ENCODE results near the gene N4BP2L2. TPM values are rescaled to one million over a fixed set of nuclear protein-coding genes. Genes with fewer than 3 reads are reported as not detected.
"Not testable (repeated sequence)": the region's sequence is repeated elsewhere in the genome, so short reads cannot be mapped to it uniquely, and the experiment has no call there.

The N4BP2L2 gene
- 125 TPM for total RNA-seq

DNA sequence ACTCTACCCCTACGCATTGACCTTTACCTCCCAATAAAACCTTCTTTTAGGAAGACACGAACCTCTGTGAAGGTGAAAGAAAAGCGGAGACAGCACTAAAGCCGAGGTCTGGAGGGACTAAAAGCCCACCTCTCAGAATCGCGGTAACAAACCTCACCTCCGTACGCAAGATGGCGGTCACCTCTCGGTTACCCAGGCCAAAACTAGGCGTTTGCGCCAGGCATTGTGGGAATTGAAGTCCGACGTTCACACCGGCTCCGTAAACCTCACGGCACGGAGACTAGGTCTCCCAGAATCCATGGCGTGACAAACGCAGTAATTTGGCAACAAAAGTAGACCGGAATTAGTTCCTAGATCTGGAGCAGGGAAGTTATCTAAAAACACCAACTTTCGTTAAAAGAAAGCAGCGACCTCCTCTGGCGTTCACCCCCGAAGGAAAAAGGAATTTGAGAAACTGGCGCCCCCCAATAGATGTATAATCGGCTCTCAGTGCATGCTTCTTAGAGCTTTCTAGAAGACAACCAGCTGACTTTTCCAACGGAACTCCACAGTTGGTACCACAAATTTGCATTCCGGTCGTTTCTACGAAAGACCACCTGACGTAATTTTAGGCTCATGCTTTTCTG lies at the start of gene N4BP2L2:
TSS of gene N4BP2L2 (minus strand) at position 175 of the 626 bp plus-strand sequence. CDS start 1,768 bp downstream, outside the sequence.
- peak; percentile 97 for DNase-seq (ENCODE audit: low spot score)

DNA sequence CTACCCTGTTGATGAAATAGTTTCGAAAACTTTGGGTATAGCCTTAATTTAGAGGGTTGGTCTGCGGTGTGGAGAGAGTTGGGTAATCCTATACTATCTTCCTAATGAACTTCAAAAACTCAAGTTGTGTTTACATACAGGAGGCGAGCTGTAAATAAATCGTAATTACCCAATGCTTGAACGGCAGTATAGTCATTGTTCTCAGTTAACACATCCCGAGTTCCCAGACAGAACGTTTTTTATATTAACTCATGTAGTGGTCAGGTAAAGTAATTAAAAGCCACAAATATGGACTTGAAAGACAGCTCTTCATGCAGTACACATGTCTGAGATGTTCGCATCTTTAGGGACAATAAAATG lies 49.2 kb upstream of the N4BP2L2 start:
- DNase-seq (ENCODE audit: low spot score), result no peak

- DNase-seq (ENCODE audit: low spot score), result peak; percentile 51
Measured at GRCh38 chr13:32587011-32587810, 48.6 kb upstream of the N4BP2L2 start.

DNA sequence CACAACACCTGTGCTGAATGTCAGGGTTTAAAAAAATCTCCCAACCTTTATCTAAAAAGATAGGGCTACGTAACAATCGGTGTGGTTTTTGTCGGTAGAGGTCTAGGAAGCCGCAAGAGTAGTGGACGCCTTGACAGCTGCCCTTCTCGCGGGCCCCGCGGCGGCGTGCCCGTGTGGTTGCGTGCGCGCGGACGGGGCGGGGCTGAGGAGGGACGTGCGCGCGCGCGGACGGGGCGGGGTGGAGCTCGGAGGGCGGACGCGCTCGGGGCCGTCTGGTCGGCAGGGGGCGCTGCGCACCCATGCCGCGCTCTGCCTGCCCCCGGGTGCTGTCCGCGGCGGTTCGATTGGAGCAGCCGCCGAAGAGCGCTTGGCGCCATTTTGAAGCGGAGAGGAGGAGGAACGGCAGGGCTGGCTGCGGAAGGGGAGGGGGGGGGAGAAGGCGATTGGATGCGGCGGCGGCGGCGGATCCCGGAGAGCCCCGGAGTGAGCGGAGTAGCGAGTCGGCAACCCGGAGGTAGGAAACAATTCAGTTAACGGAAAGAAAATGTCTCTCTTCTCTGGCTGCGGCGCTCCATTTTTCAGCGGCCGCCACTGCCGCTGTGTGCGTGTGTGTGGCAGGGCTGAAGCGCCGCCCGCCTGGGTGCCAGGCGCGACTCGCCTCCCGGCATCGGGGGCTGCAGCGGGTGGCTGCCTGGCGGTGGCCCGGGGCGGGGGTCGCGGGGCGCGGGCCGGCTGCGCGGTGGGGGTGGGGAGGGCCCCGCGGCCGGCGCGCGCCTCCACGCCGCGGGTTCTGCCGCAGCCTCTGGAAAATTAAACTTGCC lies 47.7 kb upstream of the N4BP2L2 start, which contains the start of gene PDS5B:
TSS of gene PDS5B (plus strand) at position 373 of the 821 bp plus-strand sequence. CDS start 62,321 bp downstream, outside the sequence.
- DNase-seq (ENCODE audit: low spot score), result peak; percentile 95

DNA sequence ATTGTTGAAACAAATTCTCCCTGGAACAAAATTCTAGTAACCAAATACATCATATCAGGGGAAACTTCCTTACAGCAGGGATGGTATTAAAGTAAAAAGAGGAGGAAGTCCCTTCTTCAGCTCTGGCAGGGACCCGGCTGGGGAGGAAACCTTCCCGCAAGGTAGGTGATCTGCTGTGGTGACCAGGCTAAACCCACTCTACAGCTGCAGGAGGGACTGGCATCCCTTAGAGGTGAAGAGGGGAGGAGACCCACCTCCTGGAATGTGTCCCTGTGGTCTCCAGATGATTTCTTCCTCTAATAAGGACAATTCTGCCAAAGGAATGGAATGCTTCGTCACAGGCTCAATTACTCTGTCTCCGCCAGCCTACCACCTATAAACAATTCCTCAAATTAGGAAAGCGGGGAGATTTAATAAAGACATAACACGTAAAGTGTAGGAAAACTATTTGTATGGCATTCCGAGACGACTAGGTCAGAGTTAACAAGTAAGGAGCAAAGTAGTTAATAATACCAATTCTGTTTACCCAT lies 47.0 kb upstream of the N4BP2L2 start:
- no peak for DNase-seq (ENCODE audit: low spot score)

DNA sequence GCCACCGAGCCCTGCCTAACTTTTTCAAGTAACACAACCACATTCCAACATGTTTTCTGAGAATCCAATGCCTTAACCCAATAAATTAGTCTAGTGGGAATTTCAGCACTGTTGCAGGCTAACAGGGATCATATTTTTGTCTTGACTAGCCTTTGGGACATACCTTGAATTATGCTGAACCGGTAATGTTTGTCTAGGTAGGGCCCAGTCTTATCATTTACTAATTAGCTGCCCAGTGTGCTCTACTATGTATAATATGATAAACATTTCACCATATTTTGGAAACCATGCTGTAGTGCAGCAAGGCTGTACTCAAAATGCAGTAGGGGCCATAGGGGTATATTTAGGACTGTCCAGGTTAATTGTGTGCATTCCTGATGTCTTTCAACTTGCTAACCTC lies 44.4 kb upstream of the N4BP2L2 start:
- no peak for DNase-seq (ENCODE audit: low spot score)

DNA sequence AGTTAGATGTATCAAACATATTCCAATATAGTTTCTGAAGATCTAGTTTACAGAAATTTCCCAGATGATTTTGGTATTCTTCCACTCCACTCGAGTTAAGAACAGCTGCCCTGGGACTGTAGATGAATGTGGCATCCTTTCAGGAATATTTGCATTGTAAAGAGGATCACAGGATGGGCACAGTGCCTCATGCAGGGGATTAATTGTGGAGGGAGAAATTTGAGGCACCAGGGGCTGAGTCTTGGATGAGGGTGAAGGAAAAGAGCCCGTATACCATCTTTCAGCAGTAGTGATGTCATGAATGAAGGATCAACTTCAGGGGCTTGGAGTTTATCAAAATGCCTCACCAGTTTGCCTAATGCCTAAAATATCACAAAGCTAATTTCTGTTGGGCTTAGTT lies 43.7 kb upstream of the N4BP2L2 start:
- DNase-seq (ENCODE audit: low spot score), result no peak

DNA sequence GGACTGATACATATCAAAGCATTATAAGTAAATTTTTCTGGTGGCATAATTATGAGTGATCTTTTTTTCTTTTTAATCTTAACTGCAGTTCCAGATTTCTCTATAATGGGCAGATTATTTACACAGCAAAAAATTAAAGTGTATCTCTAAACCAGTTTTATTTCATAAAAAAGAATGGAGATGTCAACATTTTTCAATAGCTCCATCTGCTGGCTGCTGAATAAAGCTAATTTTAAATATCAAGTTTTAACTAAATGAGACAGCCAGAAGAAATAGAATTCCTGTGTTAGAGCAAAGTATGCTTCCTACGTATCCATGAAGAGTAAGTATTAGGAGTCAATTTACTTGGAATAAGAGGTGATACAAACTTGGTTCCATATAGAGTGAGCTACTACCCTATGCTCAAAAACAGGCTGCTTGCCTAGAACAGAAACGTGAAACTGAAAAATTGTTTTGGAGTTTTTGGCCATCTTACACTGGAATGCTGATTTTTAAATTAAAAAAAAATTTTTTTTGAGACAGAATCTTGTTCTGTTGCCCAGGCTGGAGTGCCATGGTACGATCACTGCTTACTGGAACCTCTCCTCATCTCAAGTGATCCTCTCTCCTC lies 42.7 kb upstream of the N4BP2L2 start:
- DNase-seq (ENCODE audit: low spot score), result no peak

DNA sequence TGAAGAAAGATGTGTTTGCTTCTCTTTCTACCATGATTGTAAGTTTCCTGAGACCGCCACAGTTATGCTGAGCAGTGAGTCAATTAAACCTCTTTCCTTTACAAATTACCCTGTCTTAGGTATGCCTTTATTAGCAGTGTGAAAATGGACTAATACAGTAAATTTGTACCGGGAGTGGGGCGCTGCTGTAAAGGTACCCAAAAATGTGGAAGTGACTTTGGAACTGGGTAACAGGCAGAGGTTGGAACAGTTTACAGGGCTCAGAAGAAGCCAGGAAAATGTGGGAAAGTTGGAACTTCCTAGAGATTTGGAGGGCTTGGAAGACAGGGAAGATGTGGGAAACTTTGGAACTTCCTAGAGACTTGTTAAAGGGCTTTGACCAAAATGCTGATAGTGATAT lies 38.4 kb upstream of the N4BP2L2 start:
- no peak for DNase-seq (ENCODE audit: low spot score)

DNA sequence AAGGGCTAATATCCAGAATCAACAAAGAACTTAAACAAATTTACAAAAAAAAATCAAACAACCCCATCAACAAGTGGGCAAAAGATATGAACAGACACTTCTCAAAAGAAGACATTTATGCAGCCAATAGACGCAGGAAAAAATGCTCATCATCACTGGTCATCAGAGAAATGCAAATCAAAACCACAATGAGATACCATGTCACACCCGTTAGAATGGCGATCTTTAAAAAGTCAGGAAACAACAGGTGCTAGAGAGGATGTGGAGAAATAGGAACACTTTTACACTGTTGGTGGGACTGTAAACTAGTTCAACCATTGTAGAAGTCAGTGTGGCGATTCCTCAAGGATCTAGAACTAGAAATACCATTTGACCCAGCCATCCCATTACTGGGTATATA lies 37.1 kb upstream of the N4BP2L2 start:
- not testable (repeated sequence) for DNase-seq (ENCODE audit: low spot score)

DNA sequence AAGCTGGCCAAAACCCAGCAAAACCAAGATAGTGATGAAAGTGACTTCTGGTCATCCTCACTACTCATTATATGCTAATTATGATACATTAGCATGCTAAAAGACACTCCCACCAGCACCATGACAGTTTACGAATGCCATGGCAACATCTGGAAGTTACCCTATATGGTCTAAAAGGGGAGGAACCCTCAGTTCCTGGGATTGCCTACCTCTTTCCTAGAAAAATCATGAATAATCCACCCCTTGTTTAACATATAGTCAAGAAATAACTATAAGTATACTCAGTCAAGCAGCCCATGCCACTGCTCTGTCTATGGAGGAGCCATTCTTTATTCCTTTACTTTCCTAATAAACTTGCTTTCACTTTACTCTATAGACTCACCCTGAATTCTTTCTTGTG lies 22.2 kb upstream of the N4BP2L2 start:
- not testable (repeated sequence) for DNase-seq (ENCODE audit: low spot score)

DNA sequence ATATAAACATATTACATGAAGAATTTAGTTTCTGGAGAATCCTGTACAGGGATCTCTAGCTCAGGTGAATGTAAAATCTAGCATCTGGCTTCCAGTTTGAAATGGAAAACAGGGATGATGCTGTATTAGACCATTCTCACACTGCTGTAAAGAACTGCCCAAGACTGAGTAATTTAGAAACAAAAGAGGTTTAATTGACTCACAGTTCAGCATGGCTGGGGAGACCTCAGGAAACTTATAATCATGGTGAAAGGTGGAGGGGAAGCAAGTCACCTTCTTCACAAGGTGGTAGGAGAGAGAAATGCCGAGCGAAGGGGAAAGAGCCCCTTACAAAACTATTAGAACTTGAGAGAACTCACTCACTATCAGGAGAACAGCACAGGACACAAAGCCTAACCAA lies 17.0 kb upstream of the N4BP2L2 start:
- DNase-seq (ENCODE audit: low spot score), result no peak

- DNase-seq (ENCODE audit: low spot score), result no peak
Measured at GRCh38 chr13:32553720-32554119, 15.1 kb upstream of the N4BP2L2 start.

DNA sequence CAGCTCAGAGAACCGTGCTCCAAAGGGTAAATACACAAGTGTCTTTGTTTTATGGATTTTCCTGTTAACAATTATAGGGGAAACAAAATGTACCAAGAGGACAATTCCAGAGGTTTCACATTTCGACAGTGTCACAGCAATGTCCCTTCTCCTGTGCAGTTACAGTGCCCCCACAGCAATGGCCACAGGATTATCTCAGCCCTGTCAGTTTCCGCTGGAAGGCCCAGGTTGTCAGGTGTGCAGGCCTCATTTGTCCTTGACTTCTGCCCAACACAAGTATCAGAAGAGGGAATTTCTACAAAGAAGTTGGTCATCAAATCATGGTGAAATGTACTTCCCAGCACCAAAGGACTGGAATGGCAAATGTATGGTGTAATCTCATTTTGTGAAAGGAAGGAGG lies 11.2 kb upstream of the N4BP2L2 start:
- no peak for DNase-seq (ENCODE audit: low spot score)

GRCh38 chr13:32548837-32549236 lies 10.2 kb upstream of the N4BP2L2 start:
- no peak for DNase-seq (ENCODE audit: low spot score)

DNA sequence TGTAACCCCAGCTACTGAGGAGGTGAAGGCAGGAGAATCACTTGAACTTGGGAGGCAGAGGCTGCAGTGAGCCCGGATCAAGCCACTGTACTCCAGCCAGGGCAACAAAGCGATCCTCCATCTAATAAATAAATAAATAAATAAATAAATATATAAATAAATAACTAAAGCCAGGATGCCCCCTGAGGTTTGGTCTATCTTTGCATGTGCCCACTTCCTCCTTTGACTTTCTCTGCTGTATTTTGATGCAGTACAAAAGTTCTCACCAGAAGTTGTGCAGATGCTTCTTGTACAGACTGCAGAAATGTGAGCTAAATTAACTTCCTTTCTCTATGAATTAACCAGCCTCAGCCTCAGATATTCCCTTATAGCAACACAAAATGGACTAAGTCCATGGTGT lies 6.5 kb upstream of the N4BP2L2 start:
- no peak for DNase-seq (ENCODE audit: low spot score)

GRCh38 chr13:32542221-32542620 lies 3.6 kb upstream of the N4BP2L2 start:
- DNase-seq (ENCODE audit: low spot score), result no peak

- DNase-seq (ENCODE audit: low spot score), result peak; percentile 37
Measured at GRCh38 chr13:32538143-32538620, 413 bp downstream of the N4BP2L2 start.

- no peak for DNase-seq (ENCODE audit: low spot score)
Measured at GRCh38 chr13:32537580-32538142, 934 bp downstream of the N4BP2L2 start.

DNA sequence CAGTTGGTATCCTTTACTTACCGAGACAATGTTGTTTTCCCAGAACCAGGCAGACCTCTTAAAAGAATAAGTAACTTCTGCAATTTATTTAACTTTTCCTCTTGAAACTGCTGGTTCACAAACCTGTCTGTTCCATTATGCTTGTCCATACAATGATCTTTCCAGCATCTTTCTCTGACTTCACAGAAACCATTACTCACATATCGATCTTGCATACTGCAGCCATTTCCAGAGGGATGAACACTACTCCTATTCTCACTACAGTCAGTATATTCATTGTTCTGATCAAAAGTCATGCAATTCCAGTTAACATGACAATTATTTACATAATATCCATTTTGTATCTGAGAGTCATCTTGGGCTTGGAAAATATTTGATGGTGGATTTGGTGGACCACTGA lies 2.8 kb downstream of the N4BP2L2 start:
- no peak for DNase-seq (ENCODE audit: low spot score)

GRCh38 chr13:32535115-32535514 lies 3.5 kb downstream of the N4BP2L2 start:
- no peak for DNase-seq (ENCODE audit: low spot score)

All from mucosa of gallbladder (tissue), 1 donor.